Liver (tissue), 3 donors: ENCODE data around the gene TLE3.

Source experiments
- FOXA1 ChIP-seq: IDR thresholded peaks from 2 replicates; pipeline ENCODE4 v1.6.1; 2016; ENCODE audit warnings: antibody characterized with exemption
- HNF4G ChIP-seq: IDR thresholded peaks from 2 replicates; pipeline ENCODE4 v1.6.1; 2016; ENCODE audit warnings: antibody characterized with exemption
- JUND ChIP-seq, 2 donors: IDR thresholded peaks; 2 replicates each; pipeline ENCODE4 v1.6.1; 2016; ENCODE audit warnings: antibody characterized with exemption in 2 of 2
- MAX ChIP-seq: IDR thresholded peaks from 2 replicates; pipeline ENCODE4 v1.6.1; 2016; ENCODE audit warnings: antibody characterized with exemption
- RAD21 ChIP-seq, 2 donors: IDR thresholded peaks; 2 replicates each; pipeline ENCODE4 v1.6.1; 2016; ENCODE audit warnings: antibody characterized with exemption in 2 of 2, mild to moderate bottlenecking in 2 of 2
- RXRA ChIP-seq, 2 donors: IDR thresholded peaks; 2 replicates each; pipeline ENCODE4 v1.6.1; 2017 to 2018; ENCODE audit warnings: antibody characterized with exemption in 2 of 2, mild to moderate bottlenecking in 1 of 2
- TAF1 ChIP-seq: conservative IDR thresholded peaks from 2 replicates; pipeline ENCODE4 v1.6.1; 2016; ENCODE audit warnings: antibody characterized with exemption, mild to moderate bottlenecking
- ZBTB33 ChIP-seq: IDR thresholded peaks from 2 replicates; pipeline ENCODE4 v1.6.1; 2016; ENCODE audit warnings: antibody characterized with exemption
- TF ChIP-seq, protein P1 (sequence below): fragments of 150-350 bp; IDR thresholded peaks from 2 replicates; pipeline ENCODE4 v1.5.1; 2017; ENCODE audit warnings: improper control_type of control experiment, low read depth, low read length; ENCODE audit not compliant: missing input control
- TF ChIP-seq, protein P2 (sequence below): IDR thresholded peaks from 2 replicates; pipeline ENCODE4 v1.6.1; 2016; ENCODE audit warnings: antibody characterized with exemption, mild to moderate bottlenecking
- donor health status: healthy.
- donor health status: healthy.

DNA sequence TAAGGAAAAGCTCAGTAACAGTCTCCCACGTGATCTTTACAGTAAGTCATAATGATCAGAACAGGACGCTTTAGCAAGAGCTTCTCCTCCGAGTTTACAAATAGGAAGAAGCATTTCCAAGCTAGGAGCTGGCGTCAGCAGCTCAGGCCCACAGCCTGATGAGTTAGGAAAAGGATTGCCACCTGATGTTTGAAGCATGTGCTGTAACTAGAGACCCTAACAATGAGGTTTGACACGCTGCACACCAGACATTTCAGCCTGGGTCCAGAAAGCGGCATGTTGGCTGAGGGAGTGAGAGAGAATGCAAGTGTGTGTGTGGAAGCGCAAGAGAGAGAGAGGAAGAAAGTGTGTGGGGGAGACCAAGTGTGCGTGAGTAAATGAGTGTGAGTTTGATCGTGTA is 47.3 kb downstream of the TLE3 start:
- no peak for TF ChIP-seq HNF4G
- no peak for TF ChIP-seq TAF1
- TF ChIP-seq, protein P1, sequence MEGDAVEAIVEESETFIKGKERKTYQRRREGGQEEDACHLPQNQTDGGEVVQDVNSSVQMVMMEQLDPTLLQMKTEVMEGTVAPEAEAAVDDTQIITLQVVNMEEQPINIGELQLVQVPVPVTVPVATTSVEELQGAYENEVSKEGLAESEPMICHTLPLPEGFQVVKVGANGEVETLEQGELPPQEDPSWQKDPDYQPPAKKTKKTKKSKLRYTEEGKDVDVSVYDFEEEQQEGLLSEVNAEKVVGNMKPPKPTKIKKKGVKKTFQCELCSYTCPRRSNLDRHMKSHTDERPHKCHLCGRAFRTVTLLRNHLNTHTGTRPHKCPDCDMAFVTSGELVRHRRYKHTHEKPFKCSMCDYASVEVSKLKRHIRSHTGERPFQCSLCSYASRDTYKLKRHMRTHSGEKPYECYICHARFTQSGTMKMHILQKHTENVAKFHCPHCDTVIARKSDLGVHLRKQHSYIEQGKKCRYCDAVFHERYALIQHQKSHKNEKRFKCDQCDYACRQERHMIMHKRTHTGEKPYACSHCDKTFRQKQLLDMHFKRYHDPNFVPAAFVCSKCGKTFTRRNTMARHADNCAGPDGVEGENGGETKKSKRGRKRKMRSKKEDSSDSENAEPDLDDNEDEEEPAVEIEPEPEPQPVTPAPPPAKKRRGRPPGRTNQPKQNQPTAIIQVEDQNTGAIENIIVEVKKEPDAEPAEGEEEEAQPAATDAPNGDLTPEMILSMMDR = no peak
- TF ChIP-seq JUND (IDR thresholded peaks at IDR 0.05) = no peak
- no peak for TF ChIP-seq RAD21 (IDR thresholded peaks at IDR 0.05)
- TF ChIP-seq, protein P2, sequence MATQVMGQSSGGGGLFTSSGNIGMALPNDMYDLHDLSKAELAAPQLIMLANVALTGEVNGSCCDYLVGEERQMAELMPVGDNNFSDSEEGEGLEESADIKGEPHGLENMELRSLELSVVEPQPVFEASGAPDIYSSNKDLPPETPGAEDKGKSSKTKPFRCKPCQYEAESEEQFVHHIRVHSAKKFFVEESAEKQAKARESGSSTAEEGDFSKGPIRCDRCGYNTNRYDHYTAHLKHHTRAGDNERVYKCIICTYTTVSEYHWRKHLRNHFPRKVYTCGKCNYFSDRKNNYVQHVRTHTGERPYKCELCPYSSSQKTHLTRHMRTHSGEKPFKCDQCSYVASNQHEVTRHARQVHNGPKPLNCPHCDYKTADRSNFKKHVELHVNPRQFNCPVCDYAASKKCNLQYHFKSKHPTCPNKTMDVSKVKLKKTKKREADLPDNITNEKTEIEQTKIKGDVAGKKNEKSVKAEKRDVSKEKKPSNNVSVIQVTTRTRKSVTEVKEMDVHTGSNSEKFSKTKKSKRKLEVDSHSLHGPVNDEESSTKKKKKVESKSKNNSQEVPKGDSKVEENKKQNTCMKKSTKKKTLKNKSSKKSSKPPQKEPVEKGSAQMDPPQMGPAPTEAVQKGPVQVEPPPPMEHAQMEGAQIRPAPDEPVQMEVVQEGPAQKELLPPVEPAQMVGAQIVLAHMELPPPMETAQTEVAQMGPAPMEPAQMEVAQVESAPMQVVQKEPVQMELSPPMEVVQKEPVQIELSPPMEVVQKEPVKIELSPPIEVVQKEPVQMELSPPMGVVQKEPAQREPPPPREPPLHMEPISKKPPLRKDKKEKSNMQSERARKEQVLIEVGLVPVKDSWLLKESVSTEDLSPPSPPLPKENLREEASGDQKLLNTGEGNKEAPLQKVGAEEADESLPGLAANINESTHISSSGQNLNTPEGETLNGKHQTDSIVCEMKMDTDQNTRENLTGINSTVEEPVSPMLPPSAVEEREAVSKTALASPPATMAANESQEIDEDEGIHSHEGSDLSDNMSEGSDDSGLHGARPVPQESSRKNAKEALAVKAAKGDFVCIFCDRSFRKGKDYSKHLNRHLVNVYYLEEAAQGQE = no peak
- TF ChIP-seq RXRA (IDR thresholded peaks at IDR 0.05) = no peak
- no peak for TF ChIP-seq MAX
- no peak for TF ChIP-seq FOXA1
- no peak for TF ChIP-seq ZBTB33
